ENCODE results near the gene MLANA.

- no peak for TF ChIP-seq CTCF (IDR thresholded peaks at IDR 0.05)
- TF ChIP-seq ZFX (IDR thresholded peaks at IDR 0.05; ENCODE audit: borderline replicate concordance): no peak
Measured at GRCh38 chr9:5945112-5945511, 54.4 kb downstream of the MLANA start.
